ENCODE results near the gene ENOPH1. TPM values are rescaled to one million over a fixed set of nuclear protein-coding genes. Genes with fewer than 3 reads are reported as not detected.

ENOPH1 gene
- 87.7 and 95.5 TPM in 2 replicates for total RNA-seq

GRCh38 chr4:82430193-82430963 lies at the start of gene ENOPH1, which contains the start of gene HNRNPDL:
ENOPH1 (plus strand) TSS chr4:82430590; CDS start chr4:82430830, 240 bp downstream.
HNRNPDL (minus strand) TSS chr4:82430462; CDS start chr4:82429690, 772 bp downstream.

Other genes starting within 250 kb of the ENOPH1 start
- gene HNRNPD, start 56.6 kb upstream of the ENOPH1 start, total RNA-seq, result 13.0 TPM in 2 replicates
- 92.9 and 126 TPM in 2 replicates for gene HNRNPDL, start 128 bp upstream of the ENOPH1 start, total RNA-seq
- gene TMEM150C, start 131.4 kb downstream of the ENOPH1 start, total RNA-seq, result 0.48 TPM in 1 of 2 replicates, not detected in the other